ENCODE data around the gene VN1R5.
"Not testable (repeated sequence)": the region's sequence is repeated elsewhere in the genome, so short reads cannot be mapped to it uniquely, and the experiment has no call there.

DNA sequence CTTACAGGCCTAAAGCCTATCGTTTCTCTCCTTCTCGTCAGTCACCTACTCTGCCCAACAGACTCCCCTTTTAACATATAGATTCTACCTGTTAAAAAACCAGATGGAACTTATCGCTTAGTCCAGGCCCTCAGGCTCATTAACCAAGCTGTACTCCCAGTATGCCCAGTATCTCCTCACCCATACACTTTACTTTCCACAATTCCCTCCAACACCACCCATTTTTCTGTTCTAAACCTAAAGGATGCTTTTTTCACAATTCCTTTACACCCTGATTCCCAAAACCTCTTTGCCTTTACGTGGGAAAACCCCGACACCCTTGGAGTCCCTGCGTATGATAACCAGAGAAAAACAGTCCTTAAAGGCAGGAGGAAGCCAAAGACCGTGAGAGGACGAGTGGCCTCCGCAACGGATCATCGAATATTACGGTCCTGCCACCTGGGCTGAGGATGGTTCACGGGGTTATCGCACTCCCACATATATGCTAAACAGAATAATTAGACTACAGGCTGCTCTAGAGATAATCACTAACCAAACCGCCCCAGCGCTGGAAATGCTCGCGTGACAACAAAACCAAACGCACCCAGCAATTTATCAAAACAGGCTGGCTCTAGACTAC is 33.5 kb downstream of the VN1R5 start:
- TF ChIP-seq CTCF, POLR2AphosphoS5, POLR2A (IDR thresholded peaks at IDR 0.05): not testable (repeated sequence)
